ENCODE results near the gene TLX3. TPM values are rescaled to one million over a fixed set of nuclear protein-coding genes. Genes with fewer than 3 reads are reported as not detected.
"Not testable (repeated sequence)": the region's sequence is repeated elsewhere in the genome, so short reads cannot be mapped to it uniquely, and the experiment has no call there.

The TLX3 gene
- total RNA-seq, 4 donors from 2014 or later = not detected

- Histone ChIP-seq H3K27ac (no peak overlapping the region), H3K36me3 (no peaks in the 10 kb centered on the region), H3K9me3 (no peaks in the 10 kb centered on the region), H3K4me1 (no peaks in the 10 kb centered on the region), H3K27me3 (peaks cover 0 to 40% (median 0%) of the 10 kb centered on the region in 4 donors), H3K4me3 (no peak overlapping the region)
- no peak for DNase-seq
- intact Hi-C loops (cut with DNase I) = no loop called here
- 29 to 39% methylated on average over 9 to 12 of the region's 17 CpGs for WGBS, 2 donors
- TF ChIP-seq POLR2A (IDR thresholded peaks at IDR 0.05) (no peak), CTCF (IDR thresholded peaks at IDR 0.05) (peak in 5 of 6 experiments; percentile 24 to 61 (median 34))
These were observed 33.5 kb downstream of the TLX3 start for GRCh38 chr5:171342362-171343111.

- H3K4me1 ChIP-seq = no peaks in the 10 kb centered on the region
- DNase-seq = no peak
- peaks cover 0 to 20% (median 0%) of the 10 kb centered on the region in 4 donors for H3K27me3 ChIP-seq
- TF ChIP-seq CTCF (IDR thresholded peaks at IDR 0.05) = no peak
- TF ChIP-seq POLR2A (IDR thresholded peaks at IDR 0.05) = no peak
- intact Hi-C loops (cut with DNase I) = no loop called here
- H3K27ac ChIP-seq = no peak overlapping the region
- H3K9me3 ChIP-seq = no peaks in the 10 kb centered on the region
- H3K4me3 ChIP-seq = no peak overlapping the region
- WGBS, 2 donors = 88 to 91% methylated on average over 17 to 19 of the region's 19 CpGs
- H3K36me3 ChIP-seq = no peaks in the 10 kb centered on the region
These were observed 36.0 kb downstream of the TLX3 start for GRCh38 chr5:171344936-171345608.

- no peaks in the 10 kb centered on the region for H3K9me3 ChIP-seq
- TF ChIP-seq POLR2A (IDR thresholded peaks at IDR 0.05) = no peak
- no peak for TF ChIP-seq CTCF (IDR thresholded peaks at IDR 0.05)
- 60 to 75% methylated on average over 4 to 7 of the region's 7 CpGs for WGBS, 2 donors
- no peak overlapping the region for H3K4me3 ChIP-seq
- H3K4me1 ChIP-seq = no peaks in the 10 kb centered on the region
- no peak overlapping the region for H3K27ac ChIP-seq
- H3K36me3 ChIP-seq = no peaks in the 10 kb centered on the region
- intact Hi-C loops (cut with DNase I) = no loop called here
- no peaks in the 10 kb centered on the region for H3K27me3 ChIP-seq
- DNase-seq = no peak
These were observed 42.6 kb downstream of the TLX3 start for GRCh38 chr5:171351536-171352073.

- no peak for TF ChIP-seq POLR2A (IDR thresholded peaks at IDR 0.05)
- no peak for TF ChIP-seq CTCF (IDR thresholded peaks at IDR 0.05)
- H3K4me3 ChIP-seq = no peak overlapping the region
- intact Hi-C loops (cut with DNase I) = no loop called here
- no peak for DNase-seq
- no peaks in the 10 kb centered on the region for H3K9me3 ChIP-seq
- no peak overlapping the region for H3K27ac ChIP-seq
- H3K4me1 ChIP-seq = no peaks in the 10 kb centered on the region
- no peaks in the 10 kb centered on the region for H3K27me3 ChIP-seq
- H3K36me3 ChIP-seq = no peaks in the 10 kb centered on the region
- WGBS, 2 donors = 82 to 92% methylated on average over 5 of the region's 5 CpGs
These were observed 46.3 kb downstream of the TLX3 start for GRCh38 chr5:171355302-171355724.

GRCh38 chr5:171357843-171358242 lies 48.8 kb downstream of the TLX3 start:
- Histone ChIP-seq H3K9me3 (no peaks in the 10 kb centered on the region), H3K27ac (no peak overlapping the region), H3K27me3 (no peaks in the 10 kb centered on the region), H3K4me1 (no peaks in the 10 kb centered on the region), H3K36me3 (no peaks in the 10 kb centered on the region), H3K4me3 (no peak overlapping the region)
- intact Hi-C loops (cut with DNase I) = no loop called here
- no peak for DNase-seq
- TF ChIP-seq POLR2A (IDR thresholded peaks at IDR 0.05) = no peak
- WGBS, 2 donors = 100% methylated on average over 2 of the region's 2 CpGs

GRCh38 chr5:171361151-171361550 lies 52.1 kb downstream of the TLX3 start:
- H3K36me3 ChIP-seq; H3K4me3 ChIP-seq; H3K27ac ChIP-seq; H3K4me1 ChIP-seq; intact Hi-C loops (cut with DNase I); DNase-seq; H3K9me3 ChIP-seq: not testable (repeated sequence)
- WGBS, 2 donors = 69 to 74% methylated on average over 6 to 7 of the region's 7 CpGs
- H3K27me3 ChIP-seq = peaks cover 0 to 18% (median 0%) of the 10 kb centered on the region in 4 donors

Measured in esophagus squamous epithelium (tissue), 5 donors.